ENCODE data around the gene BOC.

- TF ChIP-seq EZH2 (IDR thresholded peaks at IDR 0.05; ENCODE audit: borderline replicate concordance, low read depth, low read length, severe bottlenecking) = no peak
- TF ChIP-seq, protein P1, sequence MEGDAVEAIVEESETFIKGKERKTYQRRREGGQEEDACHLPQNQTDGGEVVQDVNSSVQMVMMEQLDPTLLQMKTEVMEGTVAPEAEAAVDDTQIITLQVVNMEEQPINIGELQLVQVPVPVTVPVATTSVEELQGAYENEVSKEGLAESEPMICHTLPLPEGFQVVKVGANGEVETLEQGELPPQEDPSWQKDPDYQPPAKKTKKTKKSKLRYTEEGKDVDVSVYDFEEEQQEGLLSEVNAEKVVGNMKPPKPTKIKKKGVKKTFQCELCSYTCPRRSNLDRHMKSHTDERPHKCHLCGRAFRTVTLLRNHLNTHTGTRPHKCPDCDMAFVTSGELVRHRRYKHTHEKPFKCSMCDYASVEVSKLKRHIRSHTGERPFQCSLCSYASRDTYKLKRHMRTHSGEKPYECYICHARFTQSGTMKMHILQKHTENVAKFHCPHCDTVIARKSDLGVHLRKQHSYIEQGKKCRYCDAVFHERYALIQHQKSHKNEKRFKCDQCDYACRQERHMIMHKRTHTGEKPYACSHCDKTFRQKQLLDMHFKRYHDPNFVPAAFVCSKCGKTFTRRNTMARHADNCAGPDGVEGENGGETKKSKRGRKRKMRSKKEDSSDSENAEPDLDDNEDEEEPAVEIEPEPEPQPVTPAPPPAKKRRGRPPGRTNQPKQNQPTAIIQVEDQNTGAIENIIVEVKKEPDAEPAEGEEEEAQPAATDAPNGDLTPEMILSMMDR (IDR thresholded peaks at IDR 0.05; ENCODE audit: borderline replicate concordance, extremely low read depth, low read length, poor library complexity, severe bottlenecking) = no peak
Measured at GRCh38 chr3:113297841-113298240, 86.5 kb downstream of the BOC start.
